CD4-positive, alpha-beta memory T cell (primary cell): ENCODE data around the gene ARHGAP22. TPM values are rescaled to one million over a fixed set of nuclear protein-coding genes. Genes with fewer than 3 reads are reported as not detected.

Experiments used
- CTCF ChIA-PET: fragments of 350-600 bp; sonication (Branson Sonifier 250); formaldehyde crosslinking; loops from one replicate; lab custom pipeline; 2021; ENCODE audit warnings: inconsistent platforms; ENCODE audit not compliant: partially characterized antibody; lab: Charles Lee
- POLR2A ChIA-PET: fragments of 350-600 bp; sonication (Branson Sonifier 250); formaldehyde crosslinking; loops from one replicate; lab custom pipeline; 2021; ENCODE audit not compliant: partially characterized antibody; lab: Charles Lee
- DNase-seq, 5 donors: peaks; one replicate each; pipeline versions ENCODE4 v3.0.0 to v3.0.0-alpha.2; 2020 to 2022; ENCODE audit warnings: mixed read lengths in 1 of 5
- H3K27ac ChIP-seq: one replicate; pipeline ENCODE4 v1.7.0; 2013; ENCODE audit warnings: low read depth, low read length
- H3K27me3 ChIP-seq: 2 replicates; pipeline ENCODE4 v1.7.0; 2013; ENCODE audit warnings: mild to moderate bottlenecking, low read length, moderate library complexity; ENCODE audit not compliant: insufficient read depth
- H3K36me3 ChIP-seq: 2 replicates; pipeline ENCODE4 v1.7.0; 2013; ENCODE audit warnings: mild to moderate bottlenecking, low read length, moderate library complexity; ENCODE audit not compliant: insufficient read depth
- H3K4me1 ChIP-seq: 2 replicates; pipeline ENCODE4 v1.7.0; 2013; ENCODE audit warnings: mild to moderate bottlenecking, low read length, moderate library complexity; ENCODE audit not compliant: insufficient read depth
- H3K4me3 ChIP-seq, 2 donors: one replicate each; pipeline ENCODE4 v1.7.0; 2013; ENCODE audit warnings: low read length in 2 of 2, mild to moderate bottlenecking in 1 of 2
- H3K9me3 ChIP-seq, 2 donors: one replicate each; pipeline ENCODE4 v1.7.0; 2013; ENCODE audit warnings: low read length in 2 of 2, control low read depth in 1 of 2; ENCODE audit not compliant: control insufficient read depth in 1 of 2
- H3K27ac Mint-ChIP-seq, 7 donors: one replicate each; pipeline ENCODE4 v1.8.0; 2020 to 2021; ENCODE audit warnings: mixed read lengths in 7 of 7, mild to moderate bottlenecking in 6 of 7, inconsistent platforms in 3 of 7, moderate library complexity in 3 of 7
- H3K27me3 Mint-ChIP-seq, 2 donors: one replicate each; pipeline ENCODE4 v1.8.0; 2020 to 2021; ENCODE audit warnings: mixed read lengths in 2 of 2
- H3K36me3 Mint-ChIP-seq, 2 donors: one replicate each; pipeline ENCODE4 v1.8.0; 2020 to 2021; ENCODE audit warnings: mixed read lengths in 2 of 2, inconsistent platforms in 1 of 2, mild to moderate bottlenecking in 1 of 2
- H3K4me1 Mint-ChIP-seq, 4 donors: one replicate each; pipeline ENCODE4 v1.8.0; 2020 to 2021; ENCODE audit warnings: mixed read lengths in 4 of 4, mild to moderate bottlenecking in 1 of 4
- H3K4me3 Mint-ChIP-seq, 8 donors: one replicate each; pipeline ENCODE4 v1.8.0; 2020 to 2021; ENCODE audit warnings: mixed read lengths in 8 of 8, mild to moderate bottlenecking in 7 of 8, moderate library complexity in 6 of 8, inconsistent platforms in 3 of 8
- H3K9me3 Mint-ChIP-seq, 8 donors: one replicate each; pipeline ENCODE4 v1.8.0; 2020 to 2021; ENCODE audit warnings: mixed read lengths in 8 of 8, mild to moderate bottlenecking in 5 of 8, inconsistent platforms in 3 of 8, moderate library complexity in 1 of 8
- intact Hi-C: fragments of 100-400 bp; cut with micrococcal nuclease; formaldehyde crosslinking; loops from one replicate; pipeline ENCODE4 v1.15.1; 2023
- polyA plus RNA-seq, 2 donors: library from polyadenylated mRNA; unstranded; fragments of 300-500 nt; fragmentation: Illumina TruSeq; gene quantifications; one replicate each; pipeline ENCODE4 v1.2.3, GENCODE V29; 2021
- total RNA-seq, 2 experiments: library from RNA; stranded (reverse); gene quantifications; one replicate each; pipeline ENCODE4 v1.2.3, GENCODE V29; 2021

The ARHGAP22 gene
- total and polyA plus RNA-seq, 4 experiments from 2014 or later = 0.20 to 0.83 TPM; not detected in 2

DNA sequence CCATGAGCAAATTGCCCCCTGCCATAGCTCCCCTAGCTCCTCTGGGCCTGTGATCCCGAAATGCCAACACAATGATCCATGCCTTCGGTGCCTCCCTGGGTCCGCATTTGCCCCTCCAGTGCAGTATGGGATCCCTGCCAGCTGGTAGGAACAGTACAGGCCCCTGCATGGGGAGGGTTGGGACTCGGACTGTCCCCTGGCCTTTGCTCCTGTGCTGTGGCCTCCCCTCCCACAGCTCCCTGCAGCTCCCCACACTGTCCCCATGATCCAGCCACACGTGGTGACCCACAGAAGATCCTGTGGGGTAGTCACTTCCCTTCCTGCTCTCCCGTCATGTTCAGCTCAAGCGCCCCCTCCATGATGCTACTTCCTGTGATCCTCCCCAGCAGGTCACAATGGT is 158.1 kb downstream of the ARHGAP22 start:
- no peak overlapping the region for H3K27ac Mint-ChIP-seq
- no peaks in the 10 kb centered on the region for H3K4me1 Mint-ChIP-seq
- no peaks in the 10 kb centered on the region for H3K36me3 Mint-ChIP-seq
- no peak overlapping the region for H3K4me3 Mint-ChIP-seq
- H3K27me3 Mint-ChIP-seq = peaks cover 0 to 2% of the 10 kb centered on the region in 2 donors
- intact Hi-C loops = no loop called here
- H3K9me3 Mint-ChIP-seq = no peaks in the 10 kb centered on the region
- no peak overlapping the region for H3K27ac ChIP-seq
- no peaks in the 10 kb centered on the region for H3K36me3 ChIP-seq
- H3K4me3 ChIP-seq = no peak overlapping the region
- H3K4me1 ChIP-seq = no peaks in the 10 kb centered on the region
- no peaks in the 10 kb centered on the region for H3K9me3 ChIP-seq
- ChIA-PET CTCF (no interaction called here), POLR2A (no interaction called here)
- no peaks in the 10 kb centered on the region for H3K27me3 ChIP-seq
- no peak for DNase-seq

DNA sequence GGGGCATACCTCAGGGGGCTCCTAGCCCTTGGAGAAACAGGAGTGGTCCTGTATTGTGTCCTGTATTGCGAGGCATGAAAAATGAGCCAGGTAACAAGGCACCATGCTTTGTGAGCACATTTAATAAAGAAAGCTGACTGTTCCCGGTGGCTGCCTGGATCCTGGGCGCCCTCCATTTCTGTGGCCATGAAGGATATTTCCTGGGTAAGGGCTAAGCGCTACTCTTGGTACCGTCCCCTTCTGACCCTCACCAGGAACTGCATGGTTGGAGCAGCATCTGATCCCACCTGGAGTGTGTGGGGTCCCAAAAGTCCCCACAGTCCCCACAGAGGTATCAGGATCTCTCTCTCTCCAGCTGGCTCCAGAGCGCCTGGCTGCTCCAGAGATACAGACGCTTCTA is 158.9 kb downstream of the ARHGAP22 start:
- DNase-seq = no peak
- peaks cover 0 to 2% of the 10 kb centered on the region in 2 donors for H3K27me3 Mint-ChIP-seq
- H3K4me1 Mint-ChIP-seq = no peaks in the 10 kb centered on the region
- H3K36me3 ChIP-seq = no peaks in the 10 kb centered on the region
- POLR2A ChIA-PET = no interaction called here
- no peak overlapping the region for H3K27ac ChIP-seq
- CTCF ChIA-PET = no interaction called here
- no peaks in the 10 kb centered on the region for H3K9me3 ChIP-seq
- no peaks in the 10 kb centered on the region for H3K27me3 ChIP-seq
- H3K36me3 Mint-ChIP-seq = no peaks in the 10 kb centered on the region
- no peaks in the 10 kb centered on the region for H3K9me3 Mint-ChIP-seq
- intact Hi-C loops = no loop called here
- no peak overlapping the region for H3K27ac Mint-ChIP-seq
- H3K4me1 ChIP-seq = no peaks in the 10 kb centered on the region
- no peak overlapping the region for H3K4me3 ChIP-seq
- no peak overlapping the region for H3K4me3 Mint-ChIP-seq

DNA sequence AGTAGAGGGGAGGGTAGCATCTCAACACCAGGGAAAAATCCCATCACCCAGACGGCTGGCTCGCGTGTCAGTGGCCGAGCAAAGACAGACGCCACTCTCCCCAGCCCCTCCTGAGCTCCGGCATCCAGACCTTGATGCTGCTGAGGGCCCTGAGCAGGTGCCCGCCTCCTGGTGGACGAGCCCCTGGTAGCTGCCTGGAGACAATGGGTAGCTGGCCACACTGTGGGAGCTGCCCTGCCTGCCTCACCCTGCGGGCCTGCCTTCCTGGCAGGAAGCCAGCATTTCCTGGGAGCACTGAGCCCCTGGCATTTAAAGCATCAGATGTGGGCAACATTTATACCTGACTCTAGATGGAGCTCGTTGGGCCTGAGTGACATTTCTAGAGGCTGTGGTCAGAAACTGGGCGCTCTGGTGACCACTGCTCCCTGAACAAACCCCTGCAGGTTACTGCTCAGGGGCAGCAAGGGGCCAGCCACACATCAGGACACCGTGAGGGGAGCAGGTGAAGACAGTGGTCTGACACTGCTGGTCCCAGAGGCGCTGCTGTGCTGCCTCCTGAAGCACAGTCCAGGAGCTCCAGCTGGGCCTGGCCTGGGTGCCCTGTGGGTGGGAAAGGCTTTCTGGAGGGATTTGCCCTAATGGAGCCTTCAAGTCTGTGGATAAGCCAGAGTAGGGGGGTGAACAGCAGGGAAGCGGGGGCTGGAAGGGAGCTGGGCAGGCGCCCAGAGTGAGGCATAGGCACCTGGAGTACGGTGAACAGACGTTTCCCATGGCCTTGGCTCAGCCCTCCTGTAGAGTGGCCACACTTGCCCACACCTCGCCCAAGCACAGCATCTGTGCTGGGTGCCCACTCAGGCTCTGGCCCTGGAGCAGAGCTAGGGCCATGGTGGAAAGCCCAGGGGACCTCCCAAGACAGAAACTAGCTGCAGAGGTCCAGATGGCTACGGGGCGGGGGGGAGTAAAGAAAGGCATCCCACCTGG is 159.7 kb downstream of the ARHGAP22 start:
- Histone ChIP-seq H3K4me3 (no peak overlapping the region), H3K27me3 (no peaks in the 10 kb centered on the region), H3K4me1 (no peaks in the 10 kb centered on the region), H3K9me3 (no peaks in the 10 kb centered on the region), H3K27ac (no peak overlapping the region), H3K36me3 (no peaks in the 10 kb centered on the region)
- Mint-ChIP-seq H3K4me1 (no peaks in the 10 kb centered on the region), H3K4me3 (no peak overlapping the region), H3K27me3 (peaks cover 0 to 2% of the 10 kb centered on the region in 2 donors), H3K9me3 (no peaks in the 10 kb centered on the region), H3K36me3 (no peaks in the 10 kb centered on the region), H3K27ac (no peak overlapping the region)
- ChIA-PET POLR2A (no interaction called here), CTCF (no interaction called here)
- intact Hi-C loops = no loop called here
- DNase-seq = no peak

DNA sequence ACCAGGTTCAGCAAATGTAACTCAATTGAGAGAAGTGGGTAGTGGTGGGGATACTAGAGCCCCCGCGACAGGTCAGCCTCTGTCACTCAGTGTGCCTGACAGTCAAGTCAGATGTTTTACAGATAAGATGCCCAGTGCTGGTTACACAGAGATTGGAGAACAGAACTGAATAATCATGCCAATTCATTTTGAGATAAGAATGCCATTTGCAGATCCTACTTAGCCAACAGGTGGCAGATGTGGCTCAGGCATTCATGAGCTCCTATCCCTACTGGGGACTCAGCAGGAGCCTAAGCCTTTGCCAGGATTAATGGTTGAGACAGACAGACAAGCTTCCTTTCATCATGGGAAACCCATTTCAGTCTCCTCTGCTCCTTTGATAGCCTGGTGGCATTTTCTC is 160.6 kb downstream of the ARHGAP22 start:
- Histone ChIP-seq H3K4me1 (no peaks in the 10 kb centered on the region), H3K27me3 (no peaks in the 10 kb centered on the region), H3K36me3 (no peaks in the 10 kb centered on the region), H3K9me3 (no peaks in the 10 kb centered on the region), H3K27ac (no peak overlapping the region), H3K4me3 (no peak overlapping the region)
- DNase-seq = no peak
- Mint-ChIP-seq H3K4me1 (no peaks in the 10 kb centered on the region), H3K27ac (no peak overlapping the region), H3K27me3 (peaks cover 0 to 2% of the 10 kb centered on the region in 2 donors), H3K4me3 (no peak overlapping the region), H3K9me3 (no peaks in the 10 kb centered on the region), H3K36me3 (no peaks in the 10 kb centered on the region)
- intact Hi-C loops = no loop called here
- POLR2A ChIA-PET = no interaction called here
- CTCF ChIA-PET = no interaction called here

DNA sequence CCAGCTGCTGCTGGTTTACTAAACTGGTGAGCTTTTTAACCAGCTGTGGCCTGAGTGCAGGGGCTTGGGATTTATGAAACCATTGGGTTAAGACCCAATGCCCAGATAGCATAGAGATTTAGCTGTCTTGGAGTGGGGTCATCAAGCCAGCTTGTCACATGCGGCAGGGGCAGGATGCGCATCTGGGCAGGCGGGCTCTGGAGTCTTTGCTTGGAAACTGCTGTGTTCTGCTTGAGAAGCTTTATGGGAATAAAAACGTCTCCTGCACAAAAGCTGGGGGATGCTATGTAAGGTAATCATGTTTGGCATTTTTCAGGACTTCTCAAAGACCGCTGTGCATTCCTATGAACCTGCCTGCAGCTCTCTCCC is 162.1 kb downstream of the ARHGAP22 start:
- CTCF ChIA-PET = no interaction called here
- POLR2A ChIA-PET = no interaction called here
- H3K27ac Mint-ChIP-seq = no peak overlapping the region
- no peaks in the 10 kb centered on the region for H3K4me1 Mint-ChIP-seq
- DNase-seq = no peak
- H3K4me3 Mint-ChIP-seq = no peak overlapping the region
- Histone ChIP-seq H3K36me3 (no peaks in the 10 kb centered on the region), H3K9me3 (no peaks in the 10 kb centered on the region), H3K27ac (no peak overlapping the region), H3K4me1 (no peaks in the 10 kb centered on the region), H3K4me3 (no peak overlapping the region), H3K27me3 (no peaks in the 10 kb centered on the region)
- intact Hi-C loops = no loop called here
- H3K9me3 Mint-ChIP-seq = no peaks in the 10 kb centered on the region
- H3K27me3 Mint-ChIP-seq = peaks cover 0 to 2% of the 10 kb centered on the region in 2 donors
- H3K36me3 Mint-ChIP-seq = peaks cover 5 to 7% of the 10 kb centered on the region in 2 donors

DNA sequence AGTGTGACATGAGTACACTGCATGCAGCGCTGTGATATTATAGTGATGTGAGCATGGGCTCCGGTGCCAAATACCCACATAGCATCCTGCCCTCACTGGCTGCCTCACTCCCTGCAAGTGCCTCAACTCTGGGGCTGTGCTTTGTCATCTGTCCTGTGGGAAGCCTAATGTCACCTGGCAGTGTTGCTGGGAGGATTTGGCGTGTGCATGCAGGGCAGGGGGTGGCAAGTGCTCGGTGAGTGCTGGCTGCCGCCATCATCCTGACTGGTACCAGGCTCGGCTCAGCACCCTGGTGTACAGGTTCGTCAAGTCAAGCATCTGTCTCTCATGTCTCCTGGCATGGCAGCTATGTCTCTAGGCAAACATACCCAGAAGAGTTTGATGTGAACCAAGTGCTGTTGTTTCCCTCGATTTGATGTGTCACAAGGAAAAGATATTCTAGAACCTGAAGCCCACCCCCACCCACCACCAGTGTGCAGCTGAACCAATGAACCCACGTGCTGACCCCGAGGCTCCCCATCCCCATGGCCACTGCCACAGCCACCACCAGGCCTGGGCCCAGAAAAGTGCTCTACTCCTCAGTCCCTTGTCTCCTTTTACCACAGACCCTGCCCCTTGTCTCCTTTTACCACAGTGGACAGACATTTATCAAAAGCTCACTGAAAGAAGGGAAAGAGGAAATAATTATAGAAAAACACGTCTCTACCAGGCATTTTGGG is 162.6 kb downstream of the ARHGAP22 start:
- Histone ChIP-seq H3K4me1 (no peaks in the 10 kb centered on the region), H3K9me3 (no peaks in the 10 kb centered on the region), H3K36me3 (no peaks in the 10 kb centered on the region), H3K27me3 (no peaks in the 10 kb centered on the region), H3K4me3 (no peak overlapping the region), H3K27ac (no peak overlapping the region)
- CTCF ChIA-PET = no interaction called here
- no peaks in the 10 kb centered on the region for H3K9me3 Mint-ChIP-seq
- intact Hi-C loops = no loop called here
- peaks cover 0 to 2% of the 10 kb centered on the region in 2 donors for H3K27me3 Mint-ChIP-seq
- no peak overlapping the region for H3K27ac Mint-ChIP-seq
- H3K36me3 Mint-ChIP-seq = peaks cover 7 to 12% of the 10 kb centered on the region in 2 donors
- no peak overlapping the region for H3K4me3 Mint-ChIP-seq
- DNase-seq = no peak
- POLR2A ChIA-PET = no interaction called here
- no peaks in the 10 kb centered on the region for H3K4me1 Mint-ChIP-seq

DNA sequence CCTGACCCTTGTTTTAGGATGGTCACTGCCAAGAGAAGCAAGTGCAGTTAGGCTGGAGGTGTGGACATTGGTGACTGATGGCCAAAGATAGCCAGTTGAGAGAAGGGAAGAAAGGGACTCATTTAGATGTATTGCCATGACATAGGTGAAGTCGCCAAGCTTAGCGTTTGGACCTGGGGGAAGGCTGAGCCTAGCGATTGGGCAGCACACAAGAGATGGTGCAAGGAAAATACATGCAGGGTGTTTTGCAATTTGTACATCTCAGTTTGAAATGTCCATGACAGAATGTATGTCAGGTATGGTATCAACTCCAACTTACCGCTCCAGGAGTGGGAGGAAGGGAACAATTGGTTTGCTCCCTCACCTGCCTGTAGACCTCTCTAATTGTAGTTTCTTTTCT is 164.1 kb downstream of the ARHGAP22 start:
- no peaks in the 10 kb centered on the region for H3K27me3 ChIP-seq
- intact Hi-C loops = no loop called here
- Mint-ChIP-seq H3K27ac (no peak overlapping the region), H3K9me3 (no peaks in the 10 kb centered on the region), H3K4me1 (no peaks in the 10 kb centered on the region), H3K4me3 (no peak overlapping the region), H3K36me3 (peaks cover 10 to 12% of the 10 kb centered on the region in 2 donors), H3K27me3 (no peaks in the 10 kb centered on the region)
- DNase-seq = no peak
- no peaks in the 10 kb centered on the region for H3K4me1 ChIP-seq
- POLR2A ChIA-PET = no interaction called here
- no peak overlapping the region for H3K4me3 ChIP-seq
- H3K36me3 ChIP-seq = no peaks in the 10 kb centered on the region
- CTCF ChIA-PET = no interaction called here
- H3K27ac ChIP-seq = no peak overlapping the region
- no peaks in the 10 kb centered on the region for H3K9me3 ChIP-seq
